Measurements from ENCODE around the gene FGD3. TPM values are rescaled to one million over a fixed set of nuclear protein-coding genes. Genes with fewer than 3 reads are reported as not detected.

The FGD3 gene
- total RNA-seq, 1 experiment from 2014 or later, result 26.6 TPM

- Mint-ChIP-seq H3K27ac (ENCODE audit: unreplicated experiment) (no peak overlapping the region), H3K4me1 (ENCODE audit: low read depth, unreplicated experiment) (no peaks in the 10 kb centered on the region), H3K9me3 (ENCODE audit: unreplicated experiment) (no peaks in the 10 kb centered on the region), H3K4me3 (ENCODE audit: unreplicated experiment) (no peak overlapping the region), H3K27me3 (ENCODE audit: insufficient read depth, unreplicated experiment) (no peaks in the 10 kb centered on the region), H3K36me3 (ENCODE audit: insufficient read depth, unreplicated experiment) (peaks cover 1% of the 10 kb centered on the region)
- Histone ChIP-seq H3K4me3 (ENCODE audit: low read depth, low read length) (no peak overlapping the region), H3K9me3 (no peaks in the 10 kb centered on the region), H3K4me1 (no peaks in the 10 kb centered on the region), H3K36me3 (ENCODE audit: control insufficient read depth, insufficient read depth, low read length) (no peaks in the 10 kb centered on the region; the same call in none of the 2 replicates), H3K27me3 (replicated peaks; ENCODE audit: control insufficient read depth, insufficient read depth, low read length) (no peaks in the 10 kb centered on the region)
- DNase-seq, result no peak
- intact Hi-C loops (cut with micrococcal nuclease; ENCODE audit: unreplicated experiment), result no loop called here
- BruUV-seq (replicated peaks), result no TSS peak
- CTCF ChIA-PET, result no interaction called here
- POLR2A ChIA-PET, result no interaction called here
- TF ChIP-seq CTCF (IDR thresholded peaks at IDR 0.05; ENCODE audit: insufficient read depth in 1 of 2, low read depth in 1 of 2, low read length in 1 of 2, severe bottlenecking in 1 of 2, unreplicated experiment in 1 of 2), result no peak
Observed at GRCh38 chr9:93024646-93024910, 77.3 kb downstream of the FGD3 start.

GRCh38 chr9:93024986-93025630 lies 77.8 kb downstream of the FGD3 start:
- no peaks in the 10 kb centered on the region for H3K36me3 Mint-ChIP-seq (ENCODE audit: insufficient read depth, unreplicated experiment)
- POLR2A ChIA-PET, result no interaction called here
- DNase-seq, result no peak
- TF ChIP-seq CTCF (IDR thresholded peaks at IDR 0.05; ENCODE audit: insufficient read depth in 1 of 2, low read depth in 1 of 2, low read length in 1 of 2, severe bottlenecking in 1 of 2, unreplicated experiment in 1 of 2), result no peak
- H3K27me3 ChIP-seq (replicated peaks; ENCODE audit: control insufficient read depth, insufficient read depth, low read length), result no peaks in the 10 kb centered on the region
- CTCF ChIA-PET, result no interaction called here
- no peaks in the 10 kb centered on the region for H3K9me3 Mint-ChIP-seq (ENCODE audit: unreplicated experiment)
- no peaks in the 10 kb centered on the region; the same call in none of the 2 replicates for H3K36me3 ChIP-seq (ENCODE audit: control insufficient read depth, insufficient read depth, low read length)
- no peaks in the 10 kb centered on the region for H3K27me3 Mint-ChIP-seq (ENCODE audit: insufficient read depth, unreplicated experiment)
- BruUV-seq (replicated peaks), result no TSS peak
- H3K9me3 ChIP-seq, result no peaks in the 10 kb centered on the region
- H3K27ac Mint-ChIP-seq (ENCODE audit: unreplicated experiment), result no peak overlapping the region
- H3K4me1 Mint-ChIP-seq (ENCODE audit: low read depth, unreplicated experiment), result no peaks in the 10 kb centered on the region
- no peak overlapping the region for H3K4me3 Mint-ChIP-seq (ENCODE audit: unreplicated experiment)
- intact Hi-C loops (cut with micrococcal nuclease; ENCODE audit: unreplicated experiment), result no loop called here
- H3K4me1 ChIP-seq, result no peaks in the 10 kb centered on the region
- no peak overlapping the region for H3K4me3 ChIP-seq (ENCODE audit: low read depth, low read length)

- ChIA-PET POLR2A (no interaction called here), CTCF (no interaction called here)
- Histone ChIP-seq H3K4me3 (ENCODE audit: low read depth, low read length) (no peak overlapping the region), H3K36me3 (ENCODE audit: control insufficient read depth, insufficient read depth, low read length) (no peaks in the 10 kb centered on the region; the same call in none of the 2 replicates), H3K27me3 (replicated peaks; ENCODE audit: control insufficient read depth, insufficient read depth, low read length) (no peaks in the 10 kb centered on the region), H3K4me1 (no peaks in the 10 kb centered on the region), H3K9me3 (no peaks in the 10 kb centered on the region)
- Mint-ChIP-seq H3K4me1 (ENCODE audit: low read depth, unreplicated experiment) (no peaks in the 10 kb centered on the region), H3K27me3 (ENCODE audit: insufficient read depth, unreplicated experiment) (no peaks in the 10 kb centered on the region), H3K36me3 (ENCODE audit: insufficient read depth, unreplicated experiment) (peaks cover 3% of the 10 kb centered on the region), H3K4me3 (ENCODE audit: unreplicated experiment) (no peak overlapping the region), H3K27ac (ENCODE audit: unreplicated experiment) (no peak overlapping the region), H3K9me3 (ENCODE audit: unreplicated experiment) (no peaks in the 10 kb centered on the region)
- no TSS peak for BruUV-seq (replicated peaks)
- no peak for DNase-seq
- no peak for TF ChIP-seq CTCF (IDR thresholded peaks at IDR 0.05; ENCODE audit: insufficient read depth in 1 of 2, low read depth in 1 of 2, low read length in 1 of 2, severe bottlenecking in 1 of 2, unreplicated experiment in 1 of 2)
- intact Hi-C loops (cut with micrococcal nuclease; ENCODE audit: unreplicated experiment), result no loop called here
Observed at GRCh38 chr9:93025736-93026135, 78.4 kb downstream of the FGD3 start.
